ENCODE data around the gene PEX3. TPM values are rescaled to one million over a fixed set of nuclear protein-coding genes. Genes with fewer than 3 reads are reported as not detected.

PEX3 gene
- total RNA-seq, 1 donor from 2014 or later, result 17.9 TPM

GRCh38 chr6:143414769-143415168 is 35.8 kb upstream of the PEX3 start:
- peaks cover 20% of the 10 kb centered on the region for H3K4me1 Mint-ChIP-seq (ENCODE audit: unreplicated experiment)
- no peak for TF ChIP-seq CTCF (IDR thresholded peaks at IDR 0.05)
- H3K27me3 Mint-ChIP-seq (ENCODE audit: unreplicated experiment), result no peaks in the 10 kb centered on the region
- no peaks in the 10 kb centered on the region for H3K9me3 Mint-ChIP-seq (ENCODE audit: unreplicated experiment)
- no peak overlapping the region for H3K4me3 Mint-ChIP-seq (ENCODE audit: unreplicated experiment)
- no peak for DNase-seq (ENCODE audit: extremely low spot score, unreplicated experiment)
- no peaks in the 10 kb centered on the region for H3K36me3 Mint-ChIP-seq (ENCODE audit: unreplicated experiment)
- H3K27ac Mint-ChIP-seq (ENCODE audit: unreplicated experiment), result no peak overlapping the region

GRCh38 chr6:143419526-143419925 is 31.1 kb upstream of the PEX3 start:
- TF ChIP-seq CTCF (IDR thresholded peaks at IDR 0.05), result no peak
- Mint-ChIP-seq H3K4me1 (ENCODE audit: unreplicated experiment) (no peaks in the 10 kb centered on the region), H3K9me3 (ENCODE audit: unreplicated experiment) (no peaks in the 10 kb centered on the region), H3K27ac (ENCODE audit: unreplicated experiment) (no peak overlapping the region), H3K4me3 (ENCODE audit: unreplicated experiment) (no peak overlapping the region), H3K27me3 (ENCODE audit: unreplicated experiment) (no peaks in the 10 kb centered on the region), H3K36me3 (ENCODE audit: unreplicated experiment) (no peaks in the 10 kb centered on the region)
- DNase-seq (ENCODE audit: extremely low spot score, unreplicated experiment), result no peak

- Mint-ChIP-seq H3K4me1 (ENCODE audit: unreplicated experiment) (peaks cover 11% of the 10 kb centered on the region), H3K27ac (ENCODE audit: unreplicated experiment) (no peak overlapping the region), H3K36me3 (ENCODE audit: unreplicated experiment) (no peaks in the 10 kb centered on the region), H3K27me3 (ENCODE audit: unreplicated experiment) (no peaks in the 10 kb centered on the region), H3K4me3 (ENCODE audit: unreplicated experiment) (no peak overlapping the region), H3K9me3 (ENCODE audit: unreplicated experiment) (no peaks in the 10 kb centered on the region)
- DNase-seq (ENCODE audit: extremely low spot score, unreplicated experiment), result no peak
- no peak for TF ChIP-seq CTCF (IDR thresholded peaks at IDR 0.05)
Observed at GRCh38 chr6:143426026-143426425, 24.6 kb upstream of the PEX3 start.

- H3K4me1 Mint-ChIP-seq (ENCODE audit: unreplicated experiment), result peaks cover 11% of the 10 kb centered on the region
- peaks cover 3% of the 10 kb centered on the region for H3K36me3 Mint-ChIP-seq (ENCODE audit: unreplicated experiment)
- peak overlapping the region; percentile 15 for H3K27ac Mint-ChIP-seq (ENCODE audit: unreplicated experiment)
- TF ChIP-seq CTCF (IDR thresholded peaks at IDR 0.05), result peak; percentile 100
- no peaks in the 10 kb centered on the region for H3K9me3 Mint-ChIP-seq (ENCODE audit: unreplicated experiment)
- no peak overlapping the region for H3K4me3 Mint-ChIP-seq (ENCODE audit: unreplicated experiment)
- DNase-seq (ENCODE audit: extremely low spot score, unreplicated experiment), result peak; percentile 94
- no peaks in the 10 kb centered on the region for H3K27me3 Mint-ChIP-seq (ENCODE audit: unreplicated experiment)
Observed at GRCh38 chr6:143427109-143427817, 23.3 kb upstream of the PEX3 start.

- DNase-seq (ENCODE audit: extremely low spot score, unreplicated experiment), result no peak
- TF ChIP-seq CTCF (IDR thresholded peaks at IDR 0.05), result no peak
- H3K4me1 Mint-ChIP-seq (ENCODE audit: unreplicated experiment), result peaks cover 11% of the 10 kb centered on the region
- no peak overlapping the region for H3K4me3 Mint-ChIP-seq (ENCODE audit: unreplicated experiment)
- no peak overlapping the region for H3K27ac Mint-ChIP-seq (ENCODE audit: unreplicated experiment)
- H3K9me3 Mint-ChIP-seq (ENCODE audit: unreplicated experiment), result no peaks in the 10 kb centered on the region
- no peaks in the 10 kb centered on the region for H3K27me3 Mint-ChIP-seq (ENCODE audit: unreplicated experiment)
- H3K36me3 Mint-ChIP-seq (ENCODE audit: unreplicated experiment), result peaks cover 5% of the 10 kb centered on the region
Observed at GRCh38 chr6:143429970-143430369, 20.6 kb upstream of the PEX3 start.
